H1 (cell line): Measurements from ENCODE around the gene ASTL.

Experiments used
- CHD1 ChIP-seq: IDR thresholded peaks from 2 replicates; pipeline ENCODE4 v1.6.1; 2012; ENCODE audit warnings: low read depth, low read length, improper control_type of control experiment
- POLR2A ChIP-seq, 2 experiments: IDR thresholded peaks; 1 replicate in 1 of 2; 2 replicates in 1 of 2; pipeline ENCODE4 v1.6.1; 2011; ENCODE audit warnings: low read depth in 2 of 2, low read length in 2 of 2, mild to moderate bottlenecking in 2 of 2; ENCODE audit errors: control extremely low read depth in 1 of 2
- POLR2AphosphoS5 ChIP-seq: IDR thresholded peaks from 2 replicates; pipeline ENCODE4 v1.6.1; 2011; ENCODE audit warnings: low read depth, low read length
- SIX5 ChIP-seq: IDR thresholded peaks from 2 replicates; pipeline ENCODE4 v1.6.1; 2011; ENCODE audit warnings: mild to moderate bottlenecking, low read depth, low read length
- TF ChIP-seq, protein P1 (sequence below), 3 experiments: IDR thresholded peaks; 1 replicate in 2 of 3; 2 replicates in 1 of 3; pipeline versions ENCODE4 v1.5.1 to v1.6.1; 2011; ENCODE audit warnings: low read length in 3 of 3, mild to moderate bottlenecking in 3 of 3, inconsistent platforms in 2 of 3, low read depth in 1 of 3, moderate library complexity in 1 of 3; ENCODE audit not compliant: insufficient read depth in 1 of 3; ENCODE audit errors: control extremely low read depth in 1 of 3

- no peak for TF ChIP-seq POLR2A (IDR thresholded peaks at IDR 0.05; ENCODE audit: control extremely low read depth in 1 of 2, low read depth in 2 of 2, low read length in 2 of 2)
- TF ChIP-seq, protein P1, sequence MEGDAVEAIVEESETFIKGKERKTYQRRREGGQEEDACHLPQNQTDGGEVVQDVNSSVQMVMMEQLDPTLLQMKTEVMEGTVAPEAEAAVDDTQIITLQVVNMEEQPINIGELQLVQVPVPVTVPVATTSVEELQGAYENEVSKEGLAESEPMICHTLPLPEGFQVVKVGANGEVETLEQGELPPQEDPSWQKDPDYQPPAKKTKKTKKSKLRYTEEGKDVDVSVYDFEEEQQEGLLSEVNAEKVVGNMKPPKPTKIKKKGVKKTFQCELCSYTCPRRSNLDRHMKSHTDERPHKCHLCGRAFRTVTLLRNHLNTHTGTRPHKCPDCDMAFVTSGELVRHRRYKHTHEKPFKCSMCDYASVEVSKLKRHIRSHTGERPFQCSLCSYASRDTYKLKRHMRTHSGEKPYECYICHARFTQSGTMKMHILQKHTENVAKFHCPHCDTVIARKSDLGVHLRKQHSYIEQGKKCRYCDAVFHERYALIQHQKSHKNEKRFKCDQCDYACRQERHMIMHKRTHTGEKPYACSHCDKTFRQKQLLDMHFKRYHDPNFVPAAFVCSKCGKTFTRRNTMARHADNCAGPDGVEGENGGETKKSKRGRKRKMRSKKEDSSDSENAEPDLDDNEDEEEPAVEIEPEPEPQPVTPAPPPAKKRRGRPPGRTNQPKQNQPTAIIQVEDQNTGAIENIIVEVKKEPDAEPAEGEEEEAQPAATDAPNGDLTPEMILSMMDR (IDR thresholded peaks at IDR 0.05; ENCODE audit: control extremely low read depth in 1 of 3, insufficient read depth in 1 of 3, low read depth in 1 of 3, low read length in 3 of 3): no peak
- TF ChIP-seq CHD1: no peak
- no peak for TF ChIP-seq POLR2AphosphoS5
- no peak for TF ChIP-seq SIX5
These were observed 49.7 kb downstream of the ASTL start for GRCh38 chr2:96088340-96089335.
